WI38 (cell line): ENCODE results near the gene SGSH.

Source experiments
- H3K4me3 ChIP-seq: 2 replicates; pipeline ENCODE4 v1.5.1; 2011; ENCODE audit warnings: low read depth, mild to moderate bottlenecking, control low read depth, low read length
- CTCF ChIP-seq: IDR thresholded peaks from 2 replicates; pipeline ENCODE4 v1.5.1; 2012; ENCODE audit warnings: low read depth, mild to moderate bottlenecking, control low read depth, low read length

Gene SGSH

GRCh38 chr17:80190716-80191115, 29.4 kb downstream of the SGSH start:
- no peak for TF ChIP-seq CTCF
- no peak overlapping the region for H3K4me3 ChIP-seq

GRCh38 chr17:80189611-80190010, 30.5 kb downstream of the SGSH start:
- TF ChIP-seq CTCF, result no peak
- H3K4me3 ChIP-seq, result no peak overlapping the region

- peak overlapping the region; percentile 48 for H3K4me3 ChIP-seq
- no peak for TF ChIP-seq CTCF
Observed at GRCh38 chr17:80187515-80187941, 32.6 kb downstream of the SGSH start.

- peak overlapping the region; percentile 48 for H3K4me3 ChIP-seq
- no peak for TF ChIP-seq CTCF
Observed at GRCh38 chr17:80187090-80187489, 33.0 kb downstream of the SGSH start.

- TF ChIP-seq CTCF, result no peak
- no peak overlapping the region for H3K4me3 ChIP-seq
Observed at GRCh38 chr17:80185968-80186367, 34.2 kb downstream of the SGSH start.

- no peak overlapping the region for H3K4me3 ChIP-seq
- TF ChIP-seq CTCF, result no peak
Observed at GRCh38 chr17:80184423-80184714, 35.8 kb downstream of the SGSH start.

GRCh38 chr17:80183581-80184422, 36.3 kb downstream of the SGSH start:
- TF ChIP-seq CTCF, result no peak
- H3K4me3 ChIP-seq, result no peak overlapping the region
